CD4-positive, alpha-beta T cell treated with Interferon alpha-2 for 1 hour (primary cell): ENCODE measurements around the gene SLC39A11.
A peak's percentile ranks its signal among the peaks of the same experiment; 100 is the strongest.

ENCODE experiments used
- DNase-seq, 2 donors: peaks; one replicate each; pipeline ENCODE4 v3.0.0-alpha.2; 2020 to 2022

SLC39A11 gene

DNA sequence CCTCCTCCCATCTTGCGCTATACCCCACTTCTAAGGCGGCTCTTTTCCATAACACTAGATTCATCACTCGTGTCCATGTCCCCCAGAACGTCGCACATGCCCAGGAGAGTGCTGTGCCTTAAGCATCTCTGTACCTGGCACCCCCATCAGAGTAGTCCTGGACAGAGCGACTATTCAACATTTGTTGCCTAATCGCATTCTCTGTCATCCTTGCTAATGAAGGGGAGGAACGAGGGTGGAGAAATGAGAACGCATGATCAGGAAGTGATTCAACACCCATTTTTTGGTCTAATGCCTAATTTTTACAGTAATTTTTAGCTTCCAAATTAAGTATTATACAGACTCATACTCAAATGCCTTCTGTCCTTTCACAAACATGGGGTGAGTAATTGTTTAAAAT lies 53.2 kb downstream of the SLC39A11 start:
- no peak for DNase-seq

- DNase-seq, result no peak
These were observed 61.0 kb downstream of the SLC39A11 start for GRCh38 chr17:73031472-73031871.

- DNase-seq, result no peak
These were observed 61.5 kb downstream of the SLC39A11 start for GRCh38 chr17:73030995-73031394.

DNA sequence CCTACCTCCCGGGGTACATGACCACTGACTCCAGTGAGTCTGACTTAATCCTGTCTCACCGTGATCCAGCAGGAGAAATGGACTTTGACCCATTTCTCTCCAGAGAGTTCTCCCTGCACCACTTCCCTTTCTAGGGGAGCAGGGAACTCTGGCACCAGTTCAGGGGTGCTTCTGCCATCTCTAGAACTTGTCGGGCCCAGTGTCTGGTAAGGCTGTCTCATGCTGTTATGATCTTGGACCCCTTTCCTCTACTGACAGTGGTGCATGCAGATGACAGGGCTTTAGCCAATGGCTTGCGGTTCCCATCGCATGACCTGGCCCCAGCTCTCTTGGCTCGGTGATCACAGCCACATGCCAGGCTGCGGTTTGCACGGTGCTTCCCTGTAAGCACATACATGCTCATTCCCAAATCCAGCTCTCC lies 62.0 kb downstream of the SLC39A11 start:
- no peak for DNase-seq

DNA sequence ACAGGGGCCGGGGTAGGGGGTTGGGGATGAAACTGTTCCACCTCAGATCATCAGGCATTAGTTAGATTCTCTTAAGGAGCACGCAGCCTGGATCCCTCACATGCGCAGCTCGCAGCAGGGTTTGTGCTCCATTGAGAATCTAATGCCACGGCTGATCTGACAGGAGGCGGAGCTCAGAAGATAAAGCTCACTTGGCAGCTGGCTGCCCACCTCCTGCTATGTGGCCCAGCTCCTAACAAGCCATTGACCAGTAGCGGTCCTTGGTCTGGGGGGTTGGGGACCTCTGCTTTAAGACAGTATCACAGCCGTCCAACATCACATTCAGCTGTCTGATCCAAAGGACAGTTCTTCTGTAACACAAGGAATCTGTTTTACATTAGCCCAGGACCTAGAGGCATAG lies 62.5 kb downstream of the SLC39A11 start:
- no peak for DNase-seq

DNA sequence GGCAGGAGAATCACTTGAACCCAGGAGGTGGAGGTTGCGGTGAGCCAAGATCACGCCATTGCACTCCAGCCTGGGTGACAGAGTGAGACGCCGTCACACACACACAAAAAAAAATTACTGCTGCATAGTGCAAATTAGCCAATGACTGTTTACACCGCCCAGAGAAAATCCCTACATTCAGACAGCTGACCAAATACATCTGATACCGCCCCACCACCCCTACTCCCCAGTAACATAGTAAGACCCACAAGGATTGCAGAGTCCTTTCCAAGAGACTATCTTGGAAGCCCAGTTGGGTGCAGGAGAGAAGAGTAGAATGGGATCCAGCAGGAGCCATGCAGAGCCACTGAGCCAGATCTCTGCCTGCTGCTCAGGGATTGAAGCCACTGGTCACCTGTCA lies 63.5 kb downstream of the SLC39A11 start:
- DNase-seq, result no peak

GRCh38 chr17:73028299-73028755 lies 64.2 kb downstream of the SLC39A11 start:
- no peak for DNase-seq

- no peak for DNase-seq
These were observed 65.3 kb downstream of the SLC39A11 start for GRCh38 chr17:73027130-73027741.

DNA sequence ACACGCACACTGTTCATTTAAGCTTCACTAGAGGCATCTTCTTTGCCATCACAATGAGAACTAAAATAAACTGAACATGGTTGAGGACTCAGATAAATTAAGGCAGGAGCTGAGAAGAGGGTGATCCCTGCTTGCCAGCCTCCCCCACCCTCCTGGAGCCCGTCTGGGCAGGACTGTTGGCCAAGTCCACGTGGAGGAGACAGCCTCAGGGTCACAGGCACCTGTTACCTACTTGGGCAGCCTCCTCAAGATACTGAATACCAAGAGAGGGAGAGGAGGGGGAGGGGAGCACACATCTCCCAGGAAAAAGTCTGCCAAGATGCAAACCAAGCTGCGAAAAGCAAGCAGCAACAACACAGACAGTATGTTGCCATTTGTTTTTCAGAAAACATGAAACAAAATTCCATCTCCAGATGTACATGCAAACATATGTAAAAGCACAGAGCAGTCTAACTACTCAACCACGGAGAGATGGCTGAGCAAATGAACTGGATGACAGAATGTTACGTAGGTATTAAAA lies 67.4 kb downstream of the SLC39A11 start:
- DNase-seq, result no peak

DNA sequence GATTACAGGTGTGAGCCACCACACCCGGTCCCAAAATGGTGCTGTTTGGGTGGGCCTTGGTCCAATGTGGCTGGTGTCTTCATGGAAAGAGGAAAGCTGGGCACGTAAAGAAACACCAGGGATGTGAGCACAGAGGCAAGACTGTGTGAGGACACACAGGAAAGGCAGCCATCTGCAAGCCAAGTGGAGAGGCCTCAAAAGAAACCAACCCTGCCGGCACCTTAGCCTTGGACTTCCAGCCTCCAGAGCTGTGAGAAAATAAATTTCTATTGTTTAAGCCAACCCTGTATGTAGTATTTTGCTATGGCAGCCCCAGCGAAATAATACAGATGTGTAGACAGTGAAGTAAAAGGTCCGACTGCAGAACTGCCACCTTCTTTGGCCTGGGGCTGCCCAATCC lies 68.7 kb downstream of the SLC39A11 start:
- DNase-seq, result no peak

GRCh38 chr17:73022694-73023093 lies 69.8 kb downstream of the SLC39A11 start:
- no peak for DNase-seq

DNA sequence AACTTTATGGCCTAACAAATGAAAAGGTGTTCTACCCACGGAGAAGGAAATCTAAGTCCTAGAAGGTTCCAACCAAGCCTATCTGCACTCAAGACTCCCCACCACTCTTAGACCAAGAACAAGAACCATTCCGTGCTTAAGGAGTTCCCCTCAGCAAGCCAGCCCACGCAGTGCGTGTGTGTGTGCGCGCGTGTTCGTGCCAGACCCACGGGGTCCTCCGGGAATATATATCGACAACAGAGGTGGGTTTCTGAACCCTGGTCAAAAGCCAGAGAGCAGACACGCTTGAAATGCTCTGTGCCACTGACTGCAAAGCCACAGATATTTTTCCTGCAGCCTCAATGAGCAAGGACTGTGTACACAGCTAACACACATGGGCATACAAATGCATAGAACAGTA lies 70.7 kb downstream of the SLC39A11 start:
- DNase-seq, result no peak

DNA sequence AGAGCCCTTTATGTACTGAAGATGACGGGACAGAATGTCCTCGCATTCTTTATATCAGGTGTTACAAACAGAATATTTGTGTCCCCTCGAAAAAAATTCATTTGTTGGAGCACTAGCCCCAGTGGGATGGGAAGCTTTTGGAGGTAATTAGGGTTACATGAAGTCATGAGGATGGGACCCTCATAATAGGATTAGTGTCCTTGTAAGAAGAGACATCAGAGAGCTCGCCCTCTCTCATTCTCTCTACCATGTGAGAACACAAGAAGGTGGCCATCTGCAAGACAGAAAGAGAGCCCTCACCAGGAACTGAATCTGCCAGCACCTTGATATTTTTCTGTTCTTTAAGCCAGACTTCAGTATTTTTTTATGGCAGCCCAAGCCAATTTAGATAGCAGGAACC lies 72.4 kb downstream of the SLC39A11 start:
- DNase-seq, result no peak

GRCh38 chr17:73018599-73018998 lies 73.9 kb downstream of the SLC39A11 start:
- no peak for DNase-seq

DNA sequence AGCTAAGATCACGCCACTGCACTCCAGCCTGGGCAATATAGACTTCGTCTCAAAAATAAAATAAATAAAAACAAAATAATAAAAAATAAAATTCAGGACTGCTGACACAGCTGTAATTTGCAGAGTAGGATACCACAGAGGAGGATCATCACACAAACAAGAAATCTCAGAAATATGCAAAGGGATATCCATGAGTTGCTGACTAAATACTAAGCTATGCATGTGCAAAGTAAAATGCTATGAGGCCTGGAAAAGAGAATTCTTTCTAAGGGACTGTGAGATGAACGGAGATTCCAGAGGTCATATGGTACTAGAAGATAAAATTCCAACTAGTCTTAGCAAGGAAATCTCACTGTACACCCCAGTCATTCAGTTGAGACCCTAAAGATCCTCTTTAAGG lies 74.8 kb downstream of the SLC39A11 start:
- DNase-seq, result no peak

DNA sequence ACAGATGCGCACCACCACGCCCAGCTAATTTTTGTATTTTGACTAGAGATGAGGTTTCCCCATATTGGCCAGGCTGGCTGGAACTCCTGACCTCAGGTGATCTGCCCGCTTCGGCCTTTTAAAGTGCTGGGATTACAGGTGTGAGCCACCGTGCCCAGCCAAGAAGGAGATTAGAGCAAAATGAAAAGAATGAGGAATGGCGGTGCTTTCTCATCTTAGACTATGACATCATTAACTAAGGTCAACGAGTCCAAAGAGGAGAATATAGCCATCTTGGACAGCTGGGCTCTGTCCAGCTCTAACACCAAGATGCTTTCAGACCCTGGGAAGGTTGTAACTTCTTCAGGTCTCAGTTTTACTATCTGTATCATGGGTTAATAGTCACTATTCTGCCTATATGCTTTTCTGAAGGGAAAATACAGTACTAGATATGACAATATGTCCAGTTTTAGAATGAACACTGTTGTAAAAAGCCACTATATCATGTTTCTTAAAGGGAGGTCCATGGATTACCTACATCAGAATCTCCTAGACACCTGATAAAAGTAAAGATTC lies 76.7 kb downstream of the SLC39A11 start:
- DNase-seq, result no peak

DNA sequence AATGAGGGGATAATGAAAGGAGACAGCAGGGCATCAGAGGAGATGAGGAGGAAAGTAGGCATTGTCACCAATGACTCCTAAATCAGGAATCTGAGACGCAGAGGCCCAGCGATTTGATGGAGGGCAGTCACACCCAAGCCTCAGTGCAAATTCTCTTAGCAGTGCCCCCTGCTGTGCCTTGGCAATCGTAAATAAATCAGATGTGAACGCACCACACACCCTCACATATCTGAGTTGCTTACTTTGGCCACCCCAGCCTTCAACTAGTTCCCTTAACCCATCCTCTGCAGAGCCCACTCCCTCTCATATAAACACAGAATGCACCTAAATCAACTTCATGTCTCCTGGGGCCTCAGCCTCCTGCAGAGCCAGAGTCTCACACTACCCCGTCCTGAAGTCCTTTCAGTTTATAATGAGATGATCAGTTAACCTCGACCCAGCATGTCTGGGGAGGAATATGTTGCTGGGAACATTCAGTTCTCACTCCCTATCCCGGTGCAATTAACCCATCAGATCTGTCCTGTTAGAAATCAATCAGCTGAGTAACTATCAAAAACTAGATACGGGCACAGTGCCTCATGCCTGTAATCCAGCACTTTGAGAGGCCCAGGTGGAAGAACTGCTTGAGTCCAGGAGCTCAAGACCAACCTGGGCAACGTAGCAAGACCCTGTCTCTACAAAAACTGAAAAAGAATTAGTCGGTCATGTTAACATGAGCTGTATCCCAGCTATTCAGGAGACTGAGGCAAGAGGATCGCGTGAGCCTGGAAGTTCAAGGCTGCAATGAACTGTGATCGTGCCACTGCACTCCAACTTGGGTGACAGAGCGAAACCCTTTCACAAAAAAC lies 78.4 kb downstream of the SLC39A11 start:
- no peak for DNase-seq

DNA sequence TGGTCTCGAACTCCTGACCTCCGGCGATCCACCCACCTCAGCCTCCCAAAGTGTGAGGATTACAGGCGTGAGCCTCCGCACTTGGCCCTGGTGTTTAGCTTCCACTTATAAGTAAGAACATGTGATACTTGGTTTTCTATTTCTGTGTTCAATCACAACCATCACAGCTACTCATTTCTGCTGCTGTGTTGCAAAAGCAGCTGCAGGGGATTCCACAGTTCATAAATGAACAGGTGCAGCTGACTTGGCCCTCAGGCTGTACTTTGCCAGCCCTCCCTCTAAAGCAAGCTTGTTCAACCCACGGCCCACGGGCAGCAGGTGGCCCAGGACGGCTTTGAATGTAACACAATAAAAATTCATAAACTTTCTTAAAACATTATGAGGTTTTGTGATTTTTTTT lies 79.2 kb downstream of the SLC39A11 start:
- no peak for DNase-seq

GRCh38 chr17:73011016-73011486 lies 81.4 kb downstream of the SLC39A11 start:
- peak in 1 of 2 donors; percentile 2 for DNase-seq

GRCh38 chr17:73010414-73010813 lies 82.1 kb downstream of the SLC39A11 start:
- no peak for DNase-seq

- no peak for DNase-seq
These were observed 85.1 kb downstream of the SLC39A11 start for GRCh38 chr17:73007407-73007806.

DNA sequence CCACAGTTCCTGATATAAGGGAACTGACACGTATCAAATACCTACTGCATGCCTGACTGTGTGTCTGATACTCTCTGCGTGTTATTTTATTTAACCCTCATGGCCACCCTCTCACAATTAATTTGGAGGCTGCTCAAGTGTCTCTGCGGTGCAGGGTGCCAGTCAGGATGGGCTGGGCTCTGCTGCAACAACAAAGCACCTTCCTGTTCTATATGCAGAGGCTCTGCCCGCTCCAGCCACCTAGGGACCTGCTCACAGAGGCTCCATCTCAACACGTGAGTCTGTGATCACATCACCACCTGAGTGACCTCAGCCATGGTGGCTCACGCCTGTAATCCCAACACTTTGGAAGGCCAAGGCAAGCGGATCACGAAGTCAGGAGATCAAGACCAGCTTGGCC lies 87.1 kb downstream of the SLC39A11 start:
- DNase-seq, result no peak

DNA sequence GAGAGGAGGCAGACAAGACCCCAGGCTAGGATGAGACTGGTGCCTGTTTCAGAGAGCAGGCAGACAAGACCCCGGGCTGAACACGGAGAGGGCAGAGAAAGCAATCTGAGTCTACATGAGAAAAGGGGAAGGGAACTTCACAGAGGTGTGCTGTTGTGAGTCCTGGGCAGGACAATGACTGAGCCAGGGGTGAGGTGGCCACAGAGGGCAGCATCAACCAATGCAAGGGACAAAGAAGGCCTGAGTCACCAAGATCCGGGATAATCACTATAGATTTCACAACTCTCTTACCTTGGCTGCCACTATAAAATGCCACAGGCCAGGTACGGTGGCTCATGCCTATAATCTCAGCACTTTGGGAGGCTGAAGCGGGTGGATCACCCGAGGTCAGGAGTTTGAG lies 89.0 kb downstream of the SLC39A11 start:
- DNase-seq, result no peak

DNA sequence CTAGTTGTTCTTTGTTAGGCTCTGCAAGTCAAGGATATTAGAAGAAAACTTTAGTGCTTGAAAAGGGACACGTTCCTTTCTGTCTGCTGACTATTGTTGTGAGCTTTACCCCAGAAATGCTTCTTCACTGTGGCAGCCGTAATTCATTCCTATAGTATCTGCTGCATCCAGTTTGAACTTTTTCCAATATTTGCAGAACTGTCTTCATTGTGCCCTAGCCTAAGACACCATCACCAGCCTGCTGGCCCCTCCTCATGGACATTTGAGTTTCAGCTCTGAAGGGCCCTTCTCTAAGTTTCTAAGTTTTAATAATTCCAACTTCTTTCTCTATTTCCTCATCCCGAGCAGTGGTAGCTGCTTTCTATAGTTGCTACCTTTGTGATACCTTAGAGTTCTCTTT lies 91.7 kb downstream of the SLC39A11 start:
- DNase-seq, result no peak
